HG03457 (cell line): ENCODE data around the gene RFFL.

Experiments used
- ATAC-seq: cut with Tn5 transposase; IDR thresholded peaks from one replicate; pipeline ENCODE4 v1.9.1; 2021; ENCODE audit warnings: moderate number of reproducible peaks; ENCODE audit not compliant: unreplicated experiment

The RFFL gene

GRCh38 chr17:35082073-35082657, 18.7 kb upstream of the RFFL start:
- ATAC-seq: no peak

DNA sequence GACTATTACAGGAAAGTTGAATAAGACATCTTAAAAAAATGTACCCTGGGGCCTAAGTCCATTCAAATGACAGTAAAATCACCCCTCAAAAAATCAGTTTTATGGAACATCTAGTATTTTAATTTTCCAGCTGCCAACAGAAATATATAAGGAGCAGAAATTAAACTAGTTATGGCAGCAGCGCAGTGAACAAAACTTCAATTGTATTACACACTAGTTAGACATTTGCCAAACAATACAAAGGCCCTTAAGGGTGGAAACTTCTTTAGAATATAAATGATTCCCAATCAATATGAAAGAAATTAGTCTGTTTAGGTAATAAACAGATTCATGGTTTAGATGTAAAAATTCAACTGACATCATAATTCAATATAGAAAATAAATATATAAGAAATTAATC, 18.1 kb upstream of the RFFL start:
- ATAC-seq: no peak

- ATAC-seq: no peak
Measured at GRCh38 chr17:35080536-35080935, 17.0 kb upstream of the RFFL start.

GRCh38 chr17:35079547-35080423, 16.3 kb upstream of the RFFL start:
- no peak for ATAC-seq

DNA sequence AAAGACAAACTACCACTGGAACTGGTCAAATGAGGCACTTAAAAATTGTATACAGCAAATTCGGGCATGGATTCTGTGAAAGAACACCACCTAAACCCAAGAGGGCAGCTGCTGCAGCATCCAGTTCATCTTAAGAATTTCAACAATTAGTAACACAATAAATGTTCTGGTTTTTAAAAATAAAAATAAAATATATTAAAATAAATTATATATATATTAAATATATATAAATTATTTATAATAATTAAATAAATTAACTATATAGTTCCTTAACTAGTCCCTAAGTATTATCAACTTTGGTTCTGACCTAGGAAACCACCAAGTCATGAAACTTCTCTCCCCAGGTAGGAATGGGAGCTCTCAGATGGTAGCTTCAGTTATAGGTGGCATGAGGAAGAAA, 13.4 kb upstream of the RFFL start:
- ATAC-seq: no peak

- no peak for ATAC-seq
Measured at GRCh38 chr17:35074711-35075707, 11.5 kb upstream of the RFFL start.

- ATAC-seq: no peak
Measured at GRCh38 chr17:35073991-35074627, 10.6 kb upstream of the RFFL start.

- no peak for ATAC-seq
Measured at GRCh38 chr17:35073183-35073790, 9.8 kb upstream of the RFFL start.

DNA sequence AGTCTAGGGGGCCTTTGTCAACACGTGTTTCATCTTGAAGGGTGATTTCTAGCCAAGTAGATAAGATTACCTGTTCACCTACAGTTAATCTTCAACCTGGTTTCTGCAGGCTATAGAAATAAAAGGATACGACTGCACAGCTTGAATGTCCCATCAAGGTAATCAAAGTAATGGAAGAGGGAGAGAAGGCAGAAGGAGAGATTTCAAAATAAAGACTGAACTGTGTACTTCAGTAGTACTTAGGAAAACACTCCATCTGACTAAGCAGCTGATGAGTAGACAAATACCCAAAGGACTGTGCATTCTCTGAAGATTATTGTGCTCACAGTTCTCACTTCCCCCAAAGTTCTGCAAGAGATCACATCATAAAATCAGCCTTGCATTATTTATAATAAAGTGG, 5.8 kb upstream of the RFFL start:
- ATAC-seq: no peak

GRCh38 chr17:35068249-35068648, 4.7 kb upstream of the RFFL start:
- ATAC-seq: no peak

GRCh38 chr17:35065880-35066279, 2.4 kb upstream of the RFFL start:
- no peak for ATAC-seq

DNA sequence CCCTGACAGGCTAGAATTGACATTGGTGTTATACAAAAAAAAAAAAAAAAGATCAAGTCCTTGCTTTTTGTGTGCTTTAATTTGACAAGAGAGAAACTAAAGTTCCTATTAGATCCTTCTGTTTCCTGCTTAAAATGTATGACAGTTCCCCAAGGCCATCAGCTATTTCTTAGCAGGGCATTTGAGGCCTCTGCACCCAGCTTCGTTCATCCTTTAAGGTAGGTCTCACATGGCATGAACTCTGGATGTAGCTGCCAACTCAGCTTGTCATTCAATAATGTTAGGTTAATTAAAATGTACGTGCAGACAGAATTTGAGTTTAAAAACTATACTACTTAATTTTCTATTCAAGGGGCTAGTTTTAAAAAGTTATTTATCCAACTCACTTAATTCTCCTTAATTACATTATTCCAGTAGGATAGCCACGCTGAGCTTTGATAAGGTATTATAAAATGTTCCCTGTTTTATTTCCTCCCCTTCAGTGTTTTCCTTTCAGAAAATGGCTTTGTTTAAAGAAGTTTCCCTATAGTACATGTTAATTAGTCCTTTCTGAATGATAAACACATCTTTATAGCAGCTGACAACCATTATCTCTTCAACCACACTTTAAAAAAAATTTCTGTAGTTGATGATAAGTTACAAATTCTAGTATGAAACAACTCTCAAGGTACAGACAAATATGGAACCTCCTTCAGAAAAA, 1.2 kb upstream of the RFFL start:
- no peak for ATAC-seq

- ATAC-seq: no peak
Measured at GRCh38 chr17:35062308-35062707, 1.2 kb downstream of the RFFL start.

- no peak for ATAC-seq
Measured at GRCh38 chr17:35057332-35057915, 6.1 kb downstream of the RFFL start.

DNA sequence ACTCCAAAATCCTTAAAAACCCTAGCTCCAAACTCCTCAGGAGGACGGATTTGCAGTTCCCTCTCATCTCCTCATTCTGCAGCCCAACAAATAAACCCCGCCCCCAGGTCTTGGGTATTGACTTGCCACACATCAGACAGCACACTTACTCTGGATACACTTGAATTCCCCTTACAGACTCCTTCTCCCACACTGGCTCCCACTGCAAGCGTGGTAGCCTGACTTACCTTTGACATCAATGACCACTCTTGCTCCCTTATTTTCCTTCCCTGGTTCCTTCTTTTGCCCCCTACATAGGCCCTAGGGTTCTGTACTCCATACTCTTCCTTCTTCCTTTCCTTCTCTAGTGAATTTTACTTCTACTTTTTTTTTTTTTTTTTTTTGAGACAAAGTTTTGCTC, 7.5 kb downstream of the RFFL start:
- ATAC-seq: no peak

- no peak for ATAC-seq
Measured at GRCh38 chr17:35053204-35053603, 10.3 kb downstream of the RFFL start.

GRCh38 chr17:35052780-35053179, 10.7 kb downstream of the RFFL start:
- no peak for ATAC-seq

DNA sequence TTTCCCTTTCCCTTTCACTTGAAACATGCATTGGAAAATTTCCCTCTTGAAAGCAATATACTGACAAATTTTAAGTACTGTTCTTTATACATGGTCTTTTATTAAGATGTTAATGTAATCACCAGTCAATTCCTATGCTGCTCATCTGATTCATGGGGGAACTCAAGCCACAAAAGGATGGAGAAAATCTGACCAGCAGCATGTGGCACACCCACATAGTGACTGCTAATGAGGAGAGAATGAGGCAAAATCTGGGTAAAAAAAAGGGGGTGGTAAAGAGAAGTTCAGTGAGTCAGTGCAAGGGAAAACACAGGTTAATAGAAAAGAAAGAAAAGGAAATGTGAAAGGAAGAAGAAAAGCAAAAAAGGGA, 11.3 kb downstream of the RFFL start:
- ATAC-seq: no peak

DNA sequence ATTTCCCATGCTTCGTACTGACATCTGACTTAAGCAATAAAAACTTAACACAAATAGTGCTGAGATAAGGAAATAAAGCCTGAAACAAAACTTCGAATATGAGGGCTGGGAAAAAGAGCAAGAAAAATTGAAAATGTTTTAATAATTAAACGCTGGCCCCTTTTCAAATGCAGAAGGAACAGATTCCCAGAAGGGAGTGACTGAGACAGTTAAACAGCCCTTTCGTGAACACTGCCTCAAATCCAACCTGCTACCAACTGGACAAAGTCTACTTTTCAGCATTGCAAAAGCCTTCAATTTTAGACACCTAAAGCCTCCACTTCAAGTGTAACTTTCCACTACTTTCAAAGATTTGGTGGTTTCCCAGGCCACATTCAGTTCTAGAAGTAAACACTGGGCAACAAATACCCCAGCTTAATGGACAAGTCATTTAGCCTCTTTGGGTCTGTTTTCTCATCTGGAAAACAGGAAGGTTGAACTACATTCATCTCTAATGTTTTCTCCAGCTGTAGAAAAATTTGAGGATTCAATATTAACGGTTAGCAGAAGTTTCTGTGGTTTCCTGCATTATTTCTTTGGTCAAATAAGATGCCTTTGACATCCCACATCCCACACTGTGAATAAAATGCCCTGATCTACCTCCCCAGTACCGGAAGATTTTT, 11.8 kb downstream of the RFFL start:
- no peak for ATAC-seq
